HG03066 (cell line): ENCODE data around the gene NAA60.
"Not testable (repeated sequence)": the region's sequence is repeated elsewhere in the genome, so short reads cannot be mapped to it uniquely, and the experiment has no call there.

Experiments
- ATAC-seq: cut with Tn5 transposase; IDR thresholded peaks from one replicate; pipeline ENCODE4 v1.9.1; 2021; ENCODE audit warnings: low read depth; ENCODE audit not compliant: unreplicated experiment

Gene NAA60

GRCh38 chr16:3503523-3503922 lies 60.0 kb downstream of the NAA60 start:
- no peak for ATAC-seq

- no peak for ATAC-seq
These were observed 65.3 kb downstream of the NAA60 start for GRCh38 chr16:3508736-3509135.

GRCh38 chr16:3509470-3509928 lies 66.0 kb downstream of the NAA60 start:
- no peak for ATAC-seq

- no peak for ATAC-seq
These were observed 66.9 kb downstream of the NAA60 start for GRCh38 chr16:3510416-3510815.

- no peak for ATAC-seq
These were observed 68.1 kb downstream of the NAA60 start for GRCh38 chr16:3511286-3512180.

GRCh38 chr16:3513892-3514583 lies 70.6 kb downstream of the NAA60 start:
- ATAC-seq, result no peak

- no peak for ATAC-seq
These were observed 71.1 kb downstream of the NAA60 start for GRCh38 chr16:3514621-3515020.

- ATAC-seq, result no peak
These were observed 72.4 kb downstream of the NAA60 start for GRCh38 chr16:3515897-3516296.

- no peak for ATAC-seq
These were observed 75.0 kb downstream of the NAA60 start for GRCh38 chr16:3518292-3518985.

- no peak for ATAC-seq
These were observed 75.5 kb downstream of the NAA60 start for GRCh38 chr16:3518986-3519348.

GRCh38 chr16:3519581-3519980 lies 76.1 kb downstream of the NAA60 start:
- no peak for ATAC-seq

- ATAC-seq, result no peak
These were observed 76.9 kb downstream of the NAA60 start for GRCh38 chr16:3520413-3520812.

GRCh38 chr16:3520841-3521240 lies 77.4 kb downstream of the NAA60 start:
- no peak for ATAC-seq

GRCh38 chr16:3523281-3523680 lies 79.8 kb downstream of the NAA60 start:
- no peak for ATAC-seq

- no peak for ATAC-seq
These were observed 82.5 kb downstream of the NAA60 start for GRCh38 chr16:3525951-3526350.

- ATAC-seq, result not testable (repeated sequence)
These were observed 83.8 kb downstream of the NAA60 start for GRCh38 chr16:3527216-3527829.

GRCh38 chr16:3528406-3528805 lies 84.9 kb downstream of the NAA60 start:
- ATAC-seq, result no peak

- ATAC-seq, result no peak
These were observed 85.7 kb downstream of the NAA60 start for GRCh38 chr16:3529175-3529574.

GRCh38 chr16:3530371-3530914 lies 87.0 kb downstream of the NAA60 start:
- ATAC-seq, result no peak

GRCh38 chr16:3532741-3533140 lies 89.3 kb downstream of the NAA60 start:
- ATAC-seq, result no peak

GRCh38 chr16:3534126-3534525 lies 90.6 kb downstream of the NAA60 start:
- no peak for ATAC-seq
